Measurements from ENCODE around the gene GALNT6.

GRCh38 chr12:51379571-51379970, 11.6 kb downstream of the GALNT6 start:
- TF ChIP-seq CTCF (conservative IDR thresholded peaks at IDR 0.05) (no peak), EZH2 (IDR thresholded peaks at IDR 0.05; ENCODE audit: low read depth) (no peak)

Data from PC-9 (cell line).